ENCODE measurements around the gene PPP2R5D.

Gene PPP2R5D

DNA sequence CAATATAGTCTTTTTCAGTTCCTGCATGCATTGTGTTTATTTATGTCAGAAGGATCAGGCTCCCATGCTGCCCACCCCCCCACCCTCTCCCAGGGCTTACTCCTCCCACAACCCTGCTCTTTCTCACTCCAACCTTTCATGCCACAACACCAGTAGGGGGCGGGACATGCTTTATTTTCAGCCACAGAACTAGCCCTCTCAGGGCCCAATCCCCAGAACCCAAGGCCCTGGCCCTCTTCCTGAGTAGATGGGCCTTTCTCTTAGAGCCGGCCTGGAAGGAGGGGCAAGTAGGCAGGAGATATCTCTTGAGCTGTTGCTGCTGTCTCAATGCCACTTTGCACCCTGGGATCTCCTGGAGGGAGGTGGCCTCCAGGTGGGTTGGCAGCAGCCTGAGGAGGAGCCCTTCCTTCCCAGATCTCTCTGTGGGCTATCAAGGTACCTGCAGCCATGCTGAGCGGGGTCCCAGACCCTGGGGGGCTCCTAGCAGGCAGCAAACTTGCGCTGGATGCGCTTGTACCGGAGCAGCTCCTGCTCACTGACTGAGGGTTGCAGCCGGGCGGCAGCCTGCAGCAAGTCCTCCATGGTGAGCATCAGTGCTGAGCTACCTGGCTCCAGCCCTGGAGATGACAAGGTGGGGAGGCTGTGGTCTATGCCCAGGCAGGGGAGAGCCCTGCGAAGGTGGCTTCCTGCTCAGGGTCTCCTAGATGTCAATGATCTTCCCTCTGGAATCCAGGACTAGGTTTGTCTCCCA is 20.3 kb upstream of the PPP2R5D start:
- DNase-seq (peak; percentile 49), ATAC-seq (peak; percentile 41)

- no peak for ATAC-seq
- no peak for DNase-seq
These were observed 17.8 kb upstream of the PPP2R5D start for GRCh38 chr6:42966571-42966970.

- no peak for ATAC-seq
- DNase-seq: no peak
These were observed 17.1 kb upstream of the PPP2R5D start for GRCh38 chr6:42967228-42967627.

DNA sequence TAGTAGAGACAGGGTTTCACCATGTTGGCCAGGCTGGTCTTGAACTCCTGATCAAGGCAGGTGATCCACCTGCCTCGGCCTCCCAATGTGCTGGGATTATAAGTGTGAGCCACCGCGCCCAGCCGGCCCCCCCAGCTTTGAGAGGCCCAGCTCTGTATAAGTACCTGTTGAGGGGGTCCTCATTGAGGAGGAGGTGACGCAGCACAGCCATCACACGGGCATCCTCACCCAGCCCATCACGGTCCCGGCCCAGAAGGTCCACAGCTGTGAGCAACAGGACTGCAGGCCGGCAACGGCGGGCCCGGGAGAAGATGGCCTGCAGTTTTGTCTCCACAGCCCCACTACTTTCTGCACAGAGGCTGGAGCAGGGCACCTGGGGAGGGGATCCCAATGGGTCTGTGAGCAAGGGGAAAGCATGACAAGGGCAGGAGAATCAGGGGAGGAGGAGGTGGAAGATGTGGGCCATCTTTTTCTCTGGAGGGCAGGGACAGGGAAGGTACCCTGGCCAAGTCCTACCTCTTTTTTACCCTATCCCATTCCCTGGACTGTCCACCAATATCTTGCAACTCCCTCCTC is 16.2 kb upstream of the PPP2R5D start:
- no peak for ATAC-seq
- DNase-seq: no peak

- ATAC-seq: no peak
- DNase-seq: no peak
These were observed 15.6 kb upstream of the PPP2R5D start for GRCh38 chr6:42968783-42969182.

DNA sequence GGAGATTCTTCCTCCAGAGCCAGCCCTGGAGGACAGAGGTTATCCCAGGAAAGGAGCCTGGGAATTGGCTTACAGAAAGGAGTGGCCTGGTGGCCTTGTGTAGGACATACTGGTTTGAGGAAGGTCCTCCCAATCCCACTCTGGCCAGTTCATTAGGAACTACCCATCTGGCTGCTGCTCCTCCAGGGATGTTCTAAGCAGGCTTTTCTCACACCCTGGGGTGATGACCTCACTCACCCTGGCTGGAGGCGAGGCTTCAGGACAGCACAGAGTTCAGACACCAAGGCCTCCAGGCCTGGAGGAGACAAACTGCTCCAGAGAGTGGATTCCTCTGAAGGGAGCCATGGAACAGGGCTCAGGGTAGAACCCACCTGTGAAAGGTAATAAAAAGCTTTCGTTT is 14.9 kb upstream of the PPP2R5D start:
- ATAC-seq (no peak), DNase-seq (no peak)

DNA sequence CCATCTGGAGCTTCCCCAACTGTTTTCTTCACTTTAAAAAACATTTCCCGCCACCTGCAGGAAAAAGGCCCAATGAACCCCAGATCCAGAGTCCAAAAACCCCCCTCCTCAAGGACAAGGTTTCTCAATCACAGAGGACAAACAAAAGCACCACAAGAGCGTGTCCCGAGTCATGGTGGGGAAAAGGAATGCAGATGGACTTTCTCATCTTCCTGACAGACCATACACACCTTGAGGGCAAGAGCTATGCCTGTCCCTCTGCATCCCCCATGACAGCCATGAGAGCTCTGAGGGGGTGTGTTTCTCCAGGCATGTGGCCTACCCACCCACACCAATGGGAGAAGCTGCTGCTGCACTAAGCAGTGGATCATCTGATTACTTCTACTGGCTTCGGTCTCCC is 14.4 kb upstream of the PPP2R5D start:
- ATAC-seq (no peak), DNase-seq (no peak)

GRCh38 chr6:42970871-42971612 is 13.3 kb upstream of the PPP2R5D start:
- peak; percentile 80 for ATAC-seq
- peak; percentile 36 for DNase-seq

DNA sequence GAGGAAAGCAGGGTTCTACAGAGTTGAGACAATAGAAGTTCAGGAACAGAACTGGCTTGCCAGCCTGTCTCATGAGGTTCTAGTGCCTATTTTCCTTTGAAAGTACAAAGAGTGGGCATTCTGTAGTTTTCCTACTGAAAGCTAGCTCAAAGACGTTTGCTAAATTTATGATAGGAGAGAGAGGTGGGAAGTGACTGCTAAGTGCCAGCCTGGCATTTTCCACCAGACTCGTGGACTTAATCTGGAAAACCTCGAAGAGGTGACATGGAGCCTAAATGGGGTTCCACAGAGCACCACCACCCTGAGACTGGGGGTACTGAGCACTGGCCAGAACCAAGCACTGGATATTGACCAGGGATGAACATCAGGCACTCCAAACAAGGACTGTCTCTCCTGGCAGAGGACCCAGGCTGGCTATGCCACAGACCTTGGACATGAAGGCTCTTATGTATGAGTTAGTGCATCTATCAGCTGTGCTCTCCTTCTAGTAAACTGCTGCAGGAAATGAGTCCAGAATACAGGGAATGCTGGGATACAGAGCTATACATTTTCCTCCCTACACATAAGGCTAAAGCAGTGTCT is 12.5 kb upstream of the PPP2R5D start:
- no peak for DNase-seq
- no peak for ATAC-seq

- DNase-seq (no peak), ATAC-seq (no peak)
These were observed 10.4 kb upstream of the PPP2R5D start for GRCh38 chr6:42973926-42974325.

GRCh38 chr6:42974919-42975505 is 9.4 kb upstream of the PPP2R5D start:
- DNase-seq (no peak), ATAC-seq (no peak)

- ATAC-seq: no peak
- DNase-seq: peak; percentile 26
These were observed 5.9 kb upstream of the PPP2R5D start for GRCh38 chr6:42978487-42978838.

- DNase-seq: peak; percentile 89
- peak; percentile 91 for ATAC-seq
These were observed 5.4 kb upstream of the PPP2R5D start, which contains the start of gene PEX6 for GRCh38 chr6:42978839-42979522. TSS of gene PEX6 (minus strand) at chr6:42979181. CDS start at chr6:42979150, 31 bp downstream.

DNA sequence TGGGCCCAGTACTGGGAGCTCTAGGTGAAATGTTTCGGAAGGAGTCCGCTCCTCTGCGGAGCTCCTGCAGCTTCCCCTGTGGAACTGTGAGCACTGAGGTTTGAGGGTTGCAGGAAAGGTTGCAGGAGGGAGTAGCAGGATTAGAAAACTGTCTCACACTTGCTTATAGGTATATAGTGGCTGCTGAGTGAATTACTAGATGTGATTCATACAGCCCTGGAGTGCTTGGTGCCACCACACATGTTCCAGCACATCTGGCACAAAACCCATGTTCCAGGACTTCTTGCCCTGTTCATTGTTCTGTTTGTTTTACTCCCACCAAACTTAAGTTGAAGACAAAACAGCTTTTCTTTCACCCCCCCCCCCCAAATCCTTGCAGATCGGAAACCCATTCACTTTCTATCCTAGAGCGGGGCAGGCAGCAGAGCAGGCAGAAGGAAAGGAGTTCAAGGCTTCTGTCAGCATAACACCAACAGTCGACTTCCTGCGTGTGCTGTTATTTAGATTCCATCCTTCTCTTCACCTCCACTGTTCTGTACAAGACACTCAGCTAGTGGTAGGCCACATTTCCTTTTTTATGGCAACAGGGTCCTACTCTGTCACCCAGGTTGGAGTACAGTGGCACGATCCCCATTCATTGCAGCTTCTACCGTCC is 4.7 kb upstream of the PPP2R5D start:
- ATAC-seq (peak; percentile 34), DNase-seq (no peak)

- DNase-seq (no peak), ATAC-seq (no peak)
These were observed 2.5 kb upstream of the PPP2R5D start for GRCh38 chr6:42981836-42982235.

GRCh38 chr6:42984924-42985475 is 630 bp downstream of the PPP2R5D start:
- ATAC-seq (no peak), DNase-seq (peak; percentile 32)

DNA sequence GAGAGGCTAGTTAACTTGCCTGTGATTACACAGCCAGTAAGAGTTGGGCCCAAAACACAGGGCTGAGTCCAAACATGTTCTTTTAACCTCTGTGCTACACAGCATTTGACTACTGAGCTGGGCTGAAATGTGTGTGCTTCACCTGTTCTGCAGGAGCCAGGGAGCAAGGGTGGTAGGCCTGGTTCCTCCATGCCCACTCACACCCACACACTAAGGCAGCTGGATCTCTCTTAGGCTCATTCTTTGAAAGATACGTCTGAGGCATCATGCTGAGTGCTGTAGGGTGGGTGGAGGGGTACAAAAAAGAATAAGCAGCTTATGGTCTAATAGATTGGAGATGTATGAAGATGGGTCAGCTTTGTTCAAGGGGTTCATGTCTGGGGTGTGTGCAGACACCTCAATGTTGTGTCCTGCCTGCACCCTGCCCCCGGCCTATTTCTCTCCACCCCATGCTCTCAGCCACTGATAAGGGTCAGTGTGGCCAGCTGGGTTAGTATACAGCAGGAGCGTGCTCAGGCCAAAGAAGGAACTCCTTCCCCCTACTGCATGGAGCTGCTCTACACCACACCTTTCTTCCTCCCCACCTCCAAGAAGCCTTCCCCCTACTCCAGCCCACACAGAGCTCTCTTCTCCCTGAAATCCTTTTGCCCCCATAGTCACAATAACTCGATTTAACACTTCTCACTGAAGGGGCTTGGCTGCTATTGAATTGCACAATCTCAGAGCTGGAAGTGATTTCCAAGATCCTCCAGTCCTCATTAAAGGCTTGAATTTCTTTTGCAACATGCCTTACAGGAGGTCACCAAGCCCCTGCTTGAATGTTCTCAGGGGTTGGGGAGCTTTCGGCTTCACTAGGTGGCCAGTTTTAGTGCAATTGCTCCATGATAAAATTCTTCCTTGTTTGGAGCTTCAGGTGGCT is 3.4 kb downstream of the PPP2R5D start:
- ATAC-seq: no peak
- DNase-seq: no peak

GRCh38 chr6:42988486-42989020 is 4.2 kb downstream of the PPP2R5D start:
- no peak for ATAC-seq
- no peak for DNase-seq

DNA sequence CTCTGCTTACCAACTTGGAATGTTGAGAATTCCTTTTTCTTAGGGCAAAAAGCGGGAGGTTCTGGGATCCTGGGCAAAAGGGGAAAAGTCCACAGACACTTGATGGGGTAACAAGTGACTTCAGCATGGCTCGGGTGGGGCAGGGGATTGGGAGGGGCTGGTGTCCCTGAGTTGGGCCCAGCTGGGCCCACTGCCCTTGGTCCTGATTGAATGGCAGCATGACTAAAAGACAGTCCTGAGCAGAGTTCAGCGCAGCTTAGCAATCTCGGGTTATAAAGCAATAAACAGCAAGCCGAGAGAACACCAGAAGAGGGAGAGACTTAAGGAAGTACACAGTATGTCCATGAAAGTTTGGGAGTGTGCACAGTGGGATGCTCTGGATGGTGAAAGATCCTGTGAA is 5.6 kb downstream of the PPP2R5D start:
- DNase-seq: no peak
- ATAC-seq: no peak

DNA sequence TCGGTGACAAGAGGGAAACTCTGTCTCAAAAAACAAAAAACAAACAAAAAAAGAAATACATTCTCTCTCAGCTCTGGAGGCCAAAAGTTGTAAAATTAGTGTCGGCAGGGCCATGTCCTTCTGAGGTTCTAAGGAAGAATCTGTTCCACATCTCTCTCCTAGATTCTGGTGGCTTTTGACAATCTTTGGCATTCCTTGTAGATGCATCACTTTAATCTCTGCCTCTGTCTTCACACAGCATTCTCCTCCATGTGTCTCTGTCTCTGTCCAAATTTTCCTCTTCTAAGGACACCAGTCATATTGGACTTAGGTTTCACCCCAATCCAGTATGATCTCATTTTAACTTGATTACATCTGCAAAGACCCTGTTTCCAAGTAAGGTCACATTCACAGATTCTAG is 9.1 kb downstream of the PPP2R5D start:
- no peak for ATAC-seq

More for the DNA sequence above, 9.1 kb downstream of the PPP2R5D start:
- DNase-seq: no peak

Measured in stimulated activated naive CD8-positive, alpha-beta T cell treated with anti-CD3 and anti-CD28 coated beads, Interleukin-15, Interleukin-2, amounts not matched to agents 100 U/mL and 50 U/mL, for 24 hours (primary cell).